ENCODE measurements around the gene RPLP2.
A peak's percentile ranks its signal among the peaks of the same experiment; 100 is the strongest.

The RPLP2 gene

GRCh38 chr11:849104-849824 is 39.5 kb downstream of the RPLP2 start:
- no peak for DNase-seq (ENCODE audit: low read depth, low spot score)

- DNase-seq (ENCODE audit: low read depth, low spot score) = no peak
These were observed 40.4 kb downstream of the RPLP2 start for GRCh38 chr11:849951-850774.

- DNase-seq (ENCODE audit: low read depth, low spot score) = no peak
These were observed 41.3 kb downstream of the RPLP2 start for GRCh38 chr11:850775-851763.

GRCh38 chr11:852762-853161 is 43.0 kb downstream of the RPLP2 start:
- DNase-seq (ENCODE audit: low read depth, low spot score) = no peak

- DNase-seq (ENCODE audit: low read depth, low spot score) = no peak
These were observed 44.1 kb downstream of the RPLP2 start for GRCh38 chr11:853682-854448.

GRCh38 chr11:854601-855329 is 45.0 kb downstream of the RPLP2 start:
- no peak for DNase-seq (ENCODE audit: low read depth, low spot score)

- DNase-seq (ENCODE audit: low read depth, low spot score) = no peak
These were observed 45.5 kb downstream of the RPLP2 start for GRCh38 chr11:855330-855674.

GRCh38 chr11:855796-856195 is 46.0 kb downstream of the RPLP2 start:
- DNase-seq (ENCODE audit: low read depth, low spot score) = no peak

- no peak for DNase-seq (ENCODE audit: low read depth, low spot score)
These were observed 46.6 kb downstream of the RPLP2 start for GRCh38 chr11:856397-856796.

GRCh38 chr11:858053-858761 is 48.4 kb downstream of the RPLP2 start:
- DNase-seq (ENCODE audit: low read depth, low spot score) = no peak

GRCh38 chr11:858762-859339 is 49.1 kb downstream of the RPLP2 start:
- DNase-seq (ENCODE audit: low read depth, low spot score) = no peak

- peak; percentile 58 for DNase-seq (ENCODE audit: low read depth, low spot score)
These were observed 49.8 kb downstream of the RPLP2 start for GRCh38 chr11:859394-860131.

- no peak for DNase-seq (ENCODE audit: low read depth, low spot score)
These were observed 50.7 kb downstream of the RPLP2 start for GRCh38 chr11:860234-861104.

- DNase-seq (ENCODE audit: low read depth, low spot score) = no peak
These were observed 51.3 kb downstream of the RPLP2 start for GRCh38 chr11:861105-861479.

GRCh38 chr11:862081-862661 is 52.4 kb downstream of the RPLP2 start:
- DNase-seq (ENCODE audit: low read depth, low spot score) = no peak
